Stromal cell of bone marrow (primary cell): ENCODE measurements around the gene MSRB3.
A peak's percentile ranks its signal among the peaks of the same experiment; 100 is the strongest.

Source experiments
- DNase-seq: peaks from one replicate; pipeline ENCODE4 v3.0.0-alpha.2; 2012; ENCODE audit warnings: low read depth

Gene MSRB3

DNA sequence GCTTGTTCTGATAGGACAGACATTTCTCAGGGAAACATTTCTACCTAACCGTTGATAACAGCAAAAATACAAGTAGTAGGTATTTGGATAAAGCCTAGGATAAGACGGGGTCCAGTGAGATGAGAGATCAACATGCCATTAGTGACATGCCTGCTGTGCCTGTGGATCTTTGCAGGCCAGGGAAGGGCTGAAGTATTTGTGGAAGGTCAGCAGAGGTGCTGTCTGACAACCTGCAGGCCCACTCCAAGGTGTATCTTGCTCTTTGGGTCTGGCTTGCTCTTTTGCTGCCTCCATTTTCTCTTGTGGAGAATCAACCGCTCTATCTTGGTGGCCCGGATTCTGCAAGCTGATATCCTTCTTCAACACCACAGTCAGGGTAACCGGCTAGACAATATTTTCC lies 46.7 kb downstream of the MSRB3 start:
- DNase-seq: no peak

DNA sequence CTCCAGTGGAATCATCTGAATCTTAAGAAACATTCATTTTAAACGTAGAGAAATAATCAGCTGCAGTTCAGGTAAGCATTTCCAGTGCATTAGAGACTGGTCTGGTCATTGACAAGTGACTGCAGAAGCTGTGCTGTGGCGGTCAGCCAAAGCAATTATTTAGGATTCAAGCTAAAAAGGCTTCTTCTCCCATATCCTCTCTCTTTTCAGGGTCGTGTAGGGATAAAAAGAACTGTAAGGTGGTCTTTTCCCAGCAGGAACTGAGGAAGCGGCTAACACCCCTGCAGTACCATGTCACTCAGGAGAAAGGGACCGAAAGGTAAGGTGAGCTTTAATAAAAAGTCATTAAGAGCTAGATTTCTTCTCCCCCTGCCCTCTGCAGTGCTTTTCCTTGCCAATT lies 48.1 kb downstream of the MSRB3 start:
- DNase-seq: no peak

DNA sequence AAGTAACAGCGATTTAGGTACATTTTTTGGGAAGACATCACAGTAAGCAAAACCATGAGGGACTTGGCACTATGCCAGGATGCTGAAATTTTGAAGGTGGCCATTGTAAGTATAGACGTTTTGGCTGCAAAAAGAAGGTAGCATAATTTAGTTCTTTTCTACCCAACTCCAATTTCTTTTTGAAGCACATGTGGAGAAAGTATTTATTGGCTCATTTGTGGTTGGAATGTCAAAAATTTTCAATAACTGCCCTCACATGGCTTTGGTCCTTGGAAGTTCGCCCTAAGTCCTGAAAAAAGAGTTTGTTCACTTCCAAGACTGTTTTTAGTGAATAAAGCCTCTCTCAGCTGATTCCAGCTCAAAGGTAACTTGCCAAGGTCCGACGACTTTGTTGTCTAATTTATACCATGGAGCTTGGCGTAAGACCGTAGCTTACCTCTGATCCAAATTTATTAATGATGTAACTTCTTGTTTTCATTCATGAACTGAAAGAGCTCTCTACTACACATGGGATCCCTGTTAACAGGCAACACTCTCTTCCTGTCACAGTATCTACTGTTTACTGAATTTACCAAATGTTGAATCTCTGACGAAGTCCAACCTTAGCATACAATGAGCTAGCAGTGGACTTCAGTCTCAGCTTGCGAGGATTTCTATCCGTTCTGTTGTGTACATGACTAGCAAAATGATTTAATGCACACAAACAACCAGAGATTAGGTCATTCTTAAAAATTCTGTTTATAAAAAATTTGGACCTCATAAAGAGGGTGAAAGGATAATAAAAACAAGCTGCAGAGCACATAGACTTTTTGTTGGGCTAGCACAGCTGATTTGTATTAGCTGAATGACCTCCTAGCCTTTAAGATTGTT lies 49.0 kb downstream of the MSRB3 start:
- no peak for DNase-seq

DNA sequence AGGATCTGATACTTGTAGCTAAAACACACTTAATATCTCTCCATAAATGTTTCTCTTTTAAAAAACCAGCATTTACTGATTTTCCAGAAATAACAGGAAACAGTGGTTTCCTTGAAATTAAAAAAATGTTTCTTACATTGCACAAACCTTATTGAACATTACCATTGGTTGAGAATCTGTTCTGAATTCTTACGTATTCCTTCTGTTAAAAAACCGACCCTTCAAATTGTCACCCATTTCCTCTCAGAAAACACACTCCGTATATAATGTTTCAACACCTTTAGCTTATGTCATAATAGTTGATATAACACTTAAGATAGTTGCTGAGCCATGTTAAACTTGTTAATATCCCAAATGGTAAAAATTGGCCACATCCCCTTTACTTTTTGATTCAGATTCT lies 51.2 kb downstream of the MSRB3 start:
- no peak for DNase-seq

DNA sequence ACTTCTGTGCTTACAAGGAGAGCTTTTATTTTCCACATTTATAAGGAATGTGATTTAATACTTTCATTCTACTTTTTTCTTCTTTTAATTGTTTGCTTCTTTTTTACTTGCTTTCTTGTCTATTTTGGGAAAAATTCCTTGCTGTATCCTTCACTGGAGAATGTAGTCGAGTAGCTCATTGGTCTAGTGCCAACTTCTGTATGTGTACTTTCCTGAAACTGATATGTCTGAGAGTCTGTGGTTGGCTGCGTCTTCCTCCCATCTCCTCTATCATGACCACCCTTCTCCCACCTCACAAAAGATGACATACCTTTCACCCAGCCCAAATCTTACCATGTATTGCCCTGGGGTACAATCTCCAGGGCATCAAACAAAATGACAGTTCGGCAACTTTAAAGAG lies 51.8 kb downstream of the MSRB3 start:
- no peak for DNase-seq

DNA sequence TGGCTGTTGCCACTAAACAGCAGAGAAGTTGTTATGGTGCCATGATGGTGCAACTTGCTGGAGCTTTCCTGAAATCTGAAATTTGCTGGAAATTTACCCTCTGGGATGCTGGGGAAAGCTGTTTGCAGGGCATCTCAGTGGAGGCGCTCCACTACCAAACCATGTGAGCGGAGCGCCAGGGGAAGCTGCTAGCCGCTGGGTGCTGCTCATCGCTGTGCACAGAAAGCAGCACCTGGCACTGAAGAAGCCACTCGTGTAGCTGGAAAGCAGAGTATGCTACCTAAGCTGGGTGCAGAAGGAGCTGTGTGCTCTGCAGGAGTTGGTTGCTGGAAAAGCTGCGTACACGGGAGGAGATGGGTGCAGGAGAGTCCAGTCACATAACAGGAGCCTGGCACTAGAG lies 53.0 kb downstream of the MSRB3 start:
- no peak for DNase-seq

DNA sequence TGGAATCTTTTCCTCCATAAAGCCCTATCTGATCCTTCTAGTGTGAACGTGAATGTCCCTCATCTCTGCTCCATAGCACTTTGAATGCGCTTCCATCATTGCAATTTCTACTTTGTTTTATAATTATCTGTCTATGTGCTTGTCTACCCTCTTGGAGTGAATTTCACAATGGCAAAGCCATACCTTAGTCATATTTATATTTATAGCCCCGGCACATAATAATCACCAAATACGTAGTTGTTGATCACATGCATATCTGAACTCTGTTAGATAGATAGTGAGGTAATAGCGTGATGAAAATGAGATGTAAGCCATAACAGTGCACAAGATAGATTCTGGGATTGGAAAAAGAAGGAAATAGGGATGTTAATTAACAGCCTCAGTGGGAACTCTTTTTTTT lies 55.2 kb downstream of the MSRB3 start:
- no peak for DNase-seq

DNA sequence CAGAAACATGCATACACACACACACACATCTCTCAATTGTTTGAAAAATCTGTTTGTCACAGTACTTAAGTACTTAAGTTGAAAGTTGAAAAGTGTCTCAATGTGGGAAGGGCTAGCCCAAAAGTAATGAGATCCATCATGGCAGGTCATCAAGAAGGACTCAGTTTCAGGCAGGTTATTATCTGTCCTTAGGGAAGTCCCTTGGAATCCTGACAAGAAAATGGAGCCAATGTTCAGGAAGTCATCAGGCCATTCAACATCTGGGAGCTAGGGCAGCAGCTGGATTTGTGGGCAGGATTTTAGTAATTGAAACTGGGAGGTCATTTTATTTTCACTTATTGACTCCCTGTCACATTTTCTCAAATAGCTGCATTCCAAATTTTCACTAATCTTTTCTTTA lies 56.0 kb downstream of the MSRB3 start:
- DNase-seq: no peak

DNA sequence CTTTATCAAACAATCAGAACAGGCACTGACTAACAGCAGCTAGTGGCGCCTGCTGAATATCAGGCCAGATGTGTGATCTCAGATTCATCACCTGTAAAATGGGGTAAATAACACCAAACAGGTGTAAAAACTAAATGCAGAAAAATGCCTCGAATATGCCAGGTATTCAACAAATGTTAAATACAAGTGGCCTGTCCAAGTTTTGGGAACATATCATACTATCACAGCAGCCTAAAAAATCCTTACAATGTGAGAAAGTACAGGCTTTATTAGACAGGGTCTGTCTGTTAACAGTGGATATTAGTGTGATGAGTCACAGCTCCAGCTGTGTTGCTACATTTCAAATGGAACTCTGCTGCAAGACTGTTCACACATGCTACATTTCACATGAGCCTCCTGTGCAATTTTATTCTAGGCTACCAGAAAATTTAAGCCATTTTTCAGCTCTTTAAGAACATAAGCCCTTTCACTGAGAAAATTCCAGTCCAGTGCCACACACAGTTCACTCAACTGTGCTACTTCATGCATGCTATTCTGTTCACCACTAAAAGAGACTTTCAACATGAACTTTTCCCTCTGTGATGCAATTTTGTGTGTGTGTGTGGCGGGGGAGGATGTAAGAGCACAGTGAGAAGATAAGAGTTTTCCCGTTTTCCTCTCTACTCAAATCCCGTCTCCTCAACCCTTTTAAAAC lies 56.7 kb downstream of the MSRB3 start:
- peak; percentile 40 for DNase-seq

DNA sequence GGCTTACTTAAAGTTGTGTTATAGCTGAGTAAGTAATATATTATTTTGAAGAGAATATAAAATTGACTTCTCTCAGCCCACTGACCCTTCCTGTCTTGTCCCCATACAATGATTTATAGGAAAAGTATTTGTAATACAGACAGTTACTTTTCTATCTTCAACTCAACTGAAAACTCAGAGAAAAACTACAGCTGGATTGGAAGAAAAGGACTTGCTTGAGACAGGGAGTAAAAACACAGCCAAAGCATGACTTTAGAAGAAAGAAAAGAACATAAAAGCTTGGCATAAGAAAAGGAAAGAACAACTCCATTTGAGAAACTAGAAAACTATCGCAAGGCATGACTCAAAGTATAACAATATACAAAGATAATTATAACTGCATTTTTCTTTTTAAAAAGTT lies 57.5 kb downstream of the MSRB3 start:
- no peak for DNase-seq

DNA sequence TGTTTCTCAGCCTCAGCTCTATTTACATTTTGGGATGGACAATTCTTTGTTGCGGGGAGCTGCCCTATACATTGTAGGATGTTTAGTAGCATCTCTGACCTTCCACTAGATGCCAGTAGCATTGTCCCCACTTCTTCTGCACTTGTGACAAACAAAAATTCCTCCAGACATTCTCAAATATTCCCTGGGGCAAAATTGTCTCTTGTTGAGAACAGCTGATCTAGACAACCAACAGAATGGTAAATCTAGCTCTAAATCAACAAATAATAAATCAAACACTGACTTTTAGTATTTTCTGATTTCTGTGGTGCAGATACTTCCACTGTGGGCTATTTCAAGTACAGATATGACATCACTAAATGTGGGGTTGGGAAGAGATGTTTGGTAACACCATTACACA lies 60.7 kb downstream of the MSRB3 start:
- DNase-seq: no peak

DNA sequence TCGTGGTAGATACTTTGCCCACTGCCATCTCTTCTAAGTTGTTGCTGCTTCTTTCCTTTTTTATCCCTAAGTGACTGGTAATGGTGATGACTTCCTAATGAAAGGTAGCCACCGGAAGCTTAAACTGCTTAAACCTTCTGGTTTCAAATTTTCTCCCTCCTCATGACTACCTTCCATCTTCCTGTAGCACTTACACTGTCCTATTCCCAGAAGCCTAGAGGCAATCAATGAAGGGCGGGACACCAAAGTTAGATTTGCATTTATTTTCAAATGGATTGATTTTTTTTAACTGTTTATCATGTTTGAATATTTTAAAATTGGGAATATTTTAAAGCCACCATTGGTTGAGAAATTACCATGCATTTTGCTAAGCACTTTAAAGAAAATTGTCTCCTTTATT lies 64.7 kb downstream of the MSRB3 start:
- DNase-seq: no peak

DNA sequence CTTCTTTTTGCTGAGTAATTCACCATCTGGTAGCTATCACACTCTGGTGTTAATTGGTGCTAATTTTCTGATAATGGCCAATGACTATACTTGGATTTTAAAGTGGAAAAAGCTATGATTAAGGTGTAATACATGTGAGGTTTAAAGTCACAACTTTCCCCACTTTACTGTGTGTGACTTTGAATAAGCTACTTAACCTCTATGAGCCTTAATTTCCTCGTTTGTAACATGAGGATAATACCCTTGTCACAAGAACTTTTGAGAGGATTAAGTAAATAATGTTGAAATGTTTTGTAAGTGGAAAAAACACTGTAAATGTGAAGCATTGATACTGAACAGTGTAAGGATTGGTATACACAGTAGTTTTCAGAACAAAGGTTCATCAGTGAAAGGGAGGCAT lies 65.3 kb downstream of the MSRB3 start:
- DNase-seq: no peak

DNA sequence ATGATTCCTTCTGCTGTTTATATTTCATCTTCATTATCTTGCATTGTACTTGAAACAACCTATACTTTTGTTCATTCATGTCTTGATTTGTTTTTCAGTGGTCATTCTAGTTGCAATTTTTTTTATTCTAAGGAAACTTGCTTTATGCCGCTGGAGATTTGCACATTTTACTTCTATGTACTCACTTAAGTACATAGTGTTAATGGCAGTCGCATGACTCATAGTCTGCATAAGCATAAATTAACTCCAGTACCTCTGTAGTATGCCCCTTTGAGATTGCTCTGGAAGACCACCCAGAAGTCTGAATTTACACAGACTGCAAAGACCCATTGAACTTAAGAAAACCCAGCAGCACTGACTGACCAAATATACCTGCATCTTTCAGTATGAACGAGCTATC lies 77.0 kb downstream of the MSRB3 start:
- DNase-seq: no peak

DNA sequence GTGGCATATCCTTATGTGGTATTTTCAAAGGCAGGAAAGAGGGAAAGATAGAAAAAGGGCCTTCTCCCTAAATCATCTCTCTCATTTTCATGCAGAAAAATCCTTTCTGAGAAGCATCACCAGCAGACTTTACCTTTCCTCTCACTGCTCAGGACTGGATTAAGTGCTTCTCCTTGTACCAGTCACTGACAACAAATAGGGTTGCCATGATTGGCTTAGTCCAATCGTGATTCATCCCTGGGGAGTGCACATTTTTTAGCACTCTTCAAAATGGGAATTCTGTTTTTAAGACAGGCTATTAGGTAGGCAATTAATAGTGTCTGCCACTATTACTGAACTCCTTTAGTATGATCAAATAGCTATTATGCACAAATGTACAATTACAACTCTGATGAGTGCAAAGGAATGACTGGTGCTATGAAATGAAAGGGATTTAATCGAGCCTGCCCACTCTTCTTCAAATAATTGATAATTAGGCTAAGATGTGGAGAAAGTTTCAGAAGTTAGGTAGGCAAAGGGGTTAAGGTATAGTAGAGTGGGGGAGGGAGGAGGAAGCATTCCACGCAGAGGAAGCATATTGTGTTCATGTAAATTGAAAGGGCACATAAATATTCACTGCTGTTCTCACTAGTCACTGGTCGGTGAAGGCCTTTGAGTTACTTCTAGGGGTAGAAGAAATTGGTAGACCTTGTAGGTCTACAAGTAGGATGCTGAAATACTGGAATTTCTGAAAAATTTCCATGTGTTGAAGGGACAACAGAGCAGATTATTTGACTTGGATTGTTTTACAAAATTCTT lies 84.0 kb downstream of the MSRB3 start:
- DNase-seq: no peak

DNA sequence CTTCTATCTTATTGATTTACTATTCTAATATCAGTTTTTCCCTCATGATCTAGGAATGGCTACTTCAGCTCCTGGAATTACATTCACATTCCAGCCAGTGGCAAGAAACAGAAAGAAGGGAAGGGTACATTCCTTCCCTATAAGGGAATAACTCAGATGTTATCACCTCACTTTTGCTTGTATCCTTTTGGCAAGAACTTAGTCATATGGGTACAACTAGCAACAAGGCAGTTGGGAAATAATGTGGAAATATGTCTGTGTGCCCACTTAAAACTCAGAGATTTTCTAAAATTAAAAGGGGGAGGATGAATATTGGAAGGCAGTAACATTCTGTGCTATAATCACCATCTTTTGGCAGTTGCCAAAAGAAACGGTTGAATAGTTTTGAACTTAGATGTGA lies 85.6 kb downstream of the MSRB3 start:
- DNase-seq: no peak

DNA sequence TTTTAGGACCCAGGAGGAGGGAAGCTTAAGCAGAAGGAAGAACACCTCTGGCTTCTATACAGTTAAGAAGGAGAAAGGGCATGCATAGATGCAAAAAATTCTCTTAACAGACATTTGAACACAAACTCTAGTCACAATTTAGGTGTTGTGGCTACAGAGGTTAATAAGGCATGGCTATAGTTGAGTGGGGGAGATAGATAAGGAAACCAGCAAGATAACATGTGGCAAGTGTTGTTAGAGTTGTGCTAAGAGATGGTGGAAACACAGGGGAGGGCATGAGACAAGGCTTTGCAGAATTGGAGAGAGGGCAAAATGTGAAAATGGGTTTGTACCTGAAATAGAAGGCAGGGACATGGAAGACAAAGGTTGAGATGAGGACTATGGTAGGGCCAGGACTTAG lies 88.9 kb downstream of the MSRB3 start:
- no peak for DNase-seq

DNA sequence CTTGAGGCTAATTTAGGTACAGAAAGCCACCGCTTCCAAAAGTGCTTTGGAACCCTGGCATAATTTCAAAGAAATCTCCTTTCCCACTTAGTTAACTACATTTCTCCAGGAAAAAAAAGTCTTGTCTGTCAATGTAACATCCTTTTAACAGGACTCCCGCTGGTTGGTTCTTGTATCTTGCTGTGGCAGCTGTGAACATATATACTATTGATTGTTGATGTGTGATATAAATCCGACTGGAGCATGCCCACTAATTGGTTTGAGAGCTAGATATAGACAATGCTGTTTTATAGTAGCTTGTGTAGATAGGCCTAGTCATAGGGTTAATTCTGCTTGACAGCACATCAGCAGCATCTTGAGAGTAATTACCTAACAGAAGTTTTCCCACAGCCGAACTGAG lies 89.6 kb downstream of the MSRB3 start:
- no peak for DNase-seq

DNA sequence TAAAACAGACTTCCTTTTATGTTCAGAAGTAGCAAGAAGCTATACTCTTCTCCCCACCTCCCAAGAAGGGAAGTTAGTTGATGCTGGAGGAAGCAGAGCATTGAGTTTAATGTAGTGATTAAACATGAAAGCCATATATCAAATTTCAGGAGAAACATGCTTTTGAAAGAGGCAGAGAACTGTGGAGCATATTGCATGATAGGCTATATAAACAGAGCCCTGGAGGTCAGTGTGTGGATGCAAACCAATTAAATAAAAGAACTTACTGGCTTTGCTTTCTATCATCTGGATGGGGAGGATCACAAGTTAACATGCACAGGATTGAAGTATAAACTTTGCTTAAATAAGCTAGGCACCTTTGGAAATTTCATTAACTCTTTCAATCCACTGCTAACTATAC lies 94.1 kb downstream of the MSRB3 start:
- DNase-seq: no peak

DNA sequence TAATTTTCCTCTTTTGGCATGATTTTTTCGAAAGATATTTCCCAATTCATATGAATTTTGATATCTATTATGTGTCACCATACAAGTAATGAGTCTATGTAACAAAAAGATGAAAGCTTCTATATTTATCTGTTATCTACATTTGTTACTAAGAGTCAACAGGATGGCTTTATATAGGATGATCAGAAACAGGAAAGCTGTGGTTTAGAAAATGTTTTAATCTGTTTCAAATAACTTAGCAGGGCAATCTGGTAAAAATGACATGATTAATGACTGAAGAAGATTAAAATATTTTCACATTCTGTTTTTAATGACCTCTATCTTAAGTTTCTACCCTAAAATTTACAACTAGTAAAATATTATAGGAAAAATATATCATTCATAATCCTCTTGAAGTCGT lies 105.8 kb downstream of the MSRB3 start:
- no peak for DNase-seq

DNA sequence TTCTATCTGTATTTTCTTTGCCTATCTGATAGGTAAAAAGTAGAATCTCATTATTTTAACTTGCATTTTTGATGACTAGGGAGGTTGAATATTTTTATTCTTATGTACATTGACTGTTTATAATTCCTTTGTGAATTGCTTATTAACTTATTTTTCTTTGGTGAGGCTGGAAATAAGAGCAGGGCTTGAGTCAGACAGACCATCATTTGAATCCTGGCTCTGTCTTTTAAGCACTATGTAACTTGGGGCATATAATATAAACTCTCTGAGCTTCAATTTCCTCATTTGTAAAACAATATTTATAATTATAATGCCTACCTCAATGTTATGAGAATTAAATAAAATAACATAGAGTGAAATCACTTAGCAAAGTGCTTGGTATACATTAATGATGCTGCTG lies 108.9 kb downstream of the MSRB3 start:
- DNase-seq: no peak

DNA sequence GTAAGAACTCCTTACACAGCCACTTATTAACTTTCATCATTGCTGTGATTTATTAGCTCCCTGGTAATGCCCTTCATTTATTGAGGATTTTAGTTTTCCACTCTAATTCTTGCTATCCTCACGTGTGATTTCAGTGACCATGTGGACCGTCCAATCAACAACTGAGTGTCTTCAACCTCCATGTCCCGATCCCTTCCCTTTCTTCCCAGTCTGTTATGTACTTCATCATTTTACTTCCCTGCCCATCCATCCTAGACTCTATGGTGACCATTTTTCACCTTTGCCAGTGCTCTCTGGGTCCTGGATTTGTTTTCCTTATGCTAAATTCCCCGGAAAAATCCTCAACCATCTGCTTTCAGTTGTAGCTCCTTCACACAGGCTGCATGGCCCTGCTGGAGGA lies 111.0 kb downstream of the MSRB3 start:
- no peak for DNase-seq

DNA sequence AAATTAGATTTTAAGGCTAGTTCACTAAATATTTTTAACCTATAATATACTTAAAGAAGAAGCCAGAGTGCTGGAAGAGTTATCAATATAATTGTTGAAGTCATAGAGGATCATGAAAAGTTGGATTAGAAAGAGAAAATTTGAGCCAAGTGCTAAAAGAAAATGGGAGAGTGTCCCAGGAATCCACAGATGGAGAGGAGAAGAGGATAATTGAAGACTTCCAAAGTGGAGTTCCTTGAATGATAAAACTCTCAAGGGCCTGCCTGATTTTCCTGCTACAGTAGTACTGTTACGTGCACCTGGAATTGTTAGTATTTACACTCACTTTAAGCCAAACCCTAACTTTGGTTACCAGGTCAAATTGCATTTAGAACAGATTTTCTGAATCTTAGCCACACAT lies 113.2 kb downstream of the MSRB3 start:
- DNase-seq: no peak
